ENCODE results near the gene NANOS2. TPM values are rescaled to one million over a fixed set of nuclear protein-coding genes. Genes with fewer than 3 reads are reported as not detected.

NANOS2 gene
- total RNA-seq, 2 donors from 2014 or later: not detected

DNA sequence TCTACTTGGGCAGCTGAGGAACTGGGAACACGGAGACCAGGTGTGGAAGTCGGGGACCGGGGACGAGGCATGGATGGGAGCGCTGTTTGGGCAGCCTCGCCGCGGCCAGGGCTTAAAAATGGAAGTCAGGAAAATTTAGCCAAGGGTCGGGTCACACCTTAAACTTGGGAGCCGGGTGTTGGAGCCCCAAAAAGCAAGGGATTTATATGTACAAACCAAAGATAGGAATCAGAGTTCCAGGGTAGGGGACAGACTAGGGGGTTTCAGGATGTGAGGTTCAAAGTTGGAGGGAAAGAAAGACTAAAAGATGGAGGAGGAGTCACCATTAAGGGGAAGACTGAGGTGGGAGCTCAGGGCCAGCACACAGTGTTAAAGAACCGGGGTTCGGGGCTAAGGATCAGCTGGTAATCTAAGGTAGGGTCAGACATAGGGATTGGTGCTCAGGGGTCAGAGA is 49.9 kb downstream of the NANOS2 start:
- no peaks in the 10 kb centered on the region for H3K9me3 ChIP-seq
- intact Hi-C loops (cut with DNase I): no loop called here
- no peaks in the 10 kb centered on the region for H3K27me3 ChIP-seq
- peaks cover 6% of the 10 kb centered on the region for H3K4me1 ChIP-seq
- DNase-seq: no peak
- TF ChIP-seq, protein P1, sequence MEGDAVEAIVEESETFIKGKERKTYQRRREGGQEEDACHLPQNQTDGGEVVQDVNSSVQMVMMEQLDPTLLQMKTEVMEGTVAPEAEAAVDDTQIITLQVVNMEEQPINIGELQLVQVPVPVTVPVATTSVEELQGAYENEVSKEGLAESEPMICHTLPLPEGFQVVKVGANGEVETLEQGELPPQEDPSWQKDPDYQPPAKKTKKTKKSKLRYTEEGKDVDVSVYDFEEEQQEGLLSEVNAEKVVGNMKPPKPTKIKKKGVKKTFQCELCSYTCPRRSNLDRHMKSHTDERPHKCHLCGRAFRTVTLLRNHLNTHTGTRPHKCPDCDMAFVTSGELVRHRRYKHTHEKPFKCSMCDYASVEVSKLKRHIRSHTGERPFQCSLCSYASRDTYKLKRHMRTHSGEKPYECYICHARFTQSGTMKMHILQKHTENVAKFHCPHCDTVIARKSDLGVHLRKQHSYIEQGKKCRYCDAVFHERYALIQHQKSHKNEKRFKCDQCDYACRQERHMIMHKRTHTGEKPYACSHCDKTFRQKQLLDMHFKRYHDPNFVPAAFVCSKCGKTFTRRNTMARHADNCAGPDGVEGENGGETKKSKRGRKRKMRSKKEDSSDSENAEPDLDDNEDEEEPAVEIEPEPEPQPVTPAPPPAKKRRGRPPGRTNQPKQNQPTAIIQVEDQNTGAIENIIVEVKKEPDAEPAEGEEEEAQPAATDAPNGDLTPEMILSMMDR (IDR thresholded peaks at IDR 0.05): no peak
- no peaks in the 10 kb centered on the region for H3K36me3 ChIP-seq
- peak overlapping the region; percentile 77 for H3K4me3 ChIP-seq
- H3K27ac ChIP-seq: peak overlapping the region; percentile 61
- peak overlapping the region; percentile 64 to 83 for H3K9ac ChIP-seq (ENCODE audit: low read depth in 2 of 2, low read length in 2 of 2)

GRCh38 chr19:45863840-45864628 is 50.5 kb downstream of the NANOS2 start, which contains the start of gene FOXA3:
Gene FOXA3 (plus strand): TSS chr19:45864326. CDS start chr19:45864457, 131 bp downstream.
- Histone ChIP-seq H3K9me3 (no peaks in the 10 kb centered on the region), H3K27ac (peak within 1 kb of the TSS; percentile 61), H3K4me3 (peak within 1 kb of the TSS; percentile 77), H3K4me1 (peaks cover 6% of the 10 kb centered on the region), H3K9ac (ENCODE audit: low read depth in 2 of 2, low read length in 2 of 2) (peak within 1 kb of the TSS; percentile 64 to 96), H3K27me3 (no peaks in the 10 kb centered on the region), H3K36me3 (no peaks in the 10 kb centered on the region)
- TF ChIP-seq, protein P1 (IDR thresholded peaks at IDR 0.05): peak; percentile 76
- peak; percentile 80 for DNase-seq
- intact Hi-C loops (cut with DNase I): loop anchor here (1.0 kb wide), 1 partner anchor 19 kb away; no protein-coding TSS in a partner anchor

- peak overlapping the region in 1 of 2 donors; percentile 96 for H3K9ac ChIP-seq (ENCODE audit: low read depth in 2 of 2, low read length in 2 of 2)
- intact Hi-C loops (cut with DNase I): loop anchor here (1.0 kb wide), 1 partner anchor 20 kb away; no protein-coding TSS in a partner anchor
- TF ChIP-seq, protein P1 (IDR thresholded peaks at IDR 0.05): no peak
Measured at GRCh38 chr19:45863335-45863839, 51.2 kb downstream of the NANOS2 start.

More at GRCh38 chr19:45863335-45863839, 51.2 kb downstream of the NANOS2 start:
- DNase-seq: no peak
- no peaks in the 10 kb centered on the region for H3K36me3 ChIP-seq
- H3K9me3 ChIP-seq: no peaks in the 10 kb centered on the region
- H3K27ac ChIP-seq: peak overlapping the region; percentile 55
- no peaks in the 10 kb centered on the region for H3K27me3 ChIP-seq
- H3K4me3 ChIP-seq: peak overlapping the region; percentile 77
- peaks cover 6% of the 10 kb centered on the region for H3K4me1 ChIP-seq

Other genes with a start within 250 kb of the NANOS2 start
- gene GIPR, start 246.6 kb downstream of the NANOS2 start, total RNA-seq: 1 to 10 TPM; 8.3 to 9.5 TPM
- gene SNRPD2, start 222.8 kb downstream of the NANOS2 start, total RNA-seq: 100 to 1,000 TPM; 269 to 484 TPM
- 10 to 100 TPM; 10.7 to 11.2 TPM for gene QPCTL, start 222.1 kb downstream of the NANOS2 start, total RNA-seq
- gene FBXO46, start 183.9 kb downstream of the NANOS2 start, total RNA-seq: 10 to 100 TPM; 28.3 to 28.8 TPM
- not detected for gene MEIOSIN, start 181.3 kb downstream of the NANOS2 start, total RNA-seq
- 10 to 100 TPM; 11.0 to 15.8 TPM for gene SIX5, start 145.5 kb downstream of the NANOS2 start, total RNA-seq
- gene DMPK, start 132.3 kb downstream of the NANOS2 start, total RNA-seq: 10 to 100 TPM; 30.6 to 36.0 TPM
- gene DMWD, start 121.9 kb downstream of the NANOS2 start, total RNA-seq: 10 to 100 TPM; 29.1 to 43.6 TPM
- under 1 TPM in 1 of 2 donors, not detected in 1; 0.12 TPM for gene RSPH6A, start 99.5 kb downstream of the NANOS2 start, total RNA-seq
- gene SYMPK, start 51.6 kb downstream of the NANOS2 start, total RNA-seq: 100 to 1,000 TPM in 1 of 2 donors, 10 to 100 TPM in 1; 55.7 to 101 TPM
- gene FOXA3, start 50.5 kb downstream of the NANOS2 start, total RNA-seq: 10 to 100 TPM; 48.5 to 55.9 TPM
- gene IRF2BP1, start 28.6 kb downstream of the NANOS2 start, total RNA-seq: 10 to 100 TPM; 20.3 to 29.7 TPM
- 1 to 10 TPM; 8.9 to 9.0 TPM for gene MYPOP, start 12.2 kb downstream of the NANOS2 start, total RNA-seq
- gene NOVA2, start 59.1 kb upstream of the NANOS2 start, total RNA-seq: 1 to 10 TPM in 1 of 2 donors, under 1 TPM in 1; 0.72 to 1.1 TPM
- gene CCDC61, start 80.7 kb upstream of the NANOS2 start, total RNA-seq: 10 to 100 TPM; 14.4 to 32.2 TPM
- gene PGLYRP1, start 108.3 kb upstream of the NANOS2 start, total RNA-seq: not detected
- gene IGFL4, start 126.2 kb upstream of the NANOS2 start, total RNA-seq: not detected
- not detected for gene IGFL3, start 209.9 kb upstream of the NANOS2 start, total RNA-seq
- gene IGFL2, start 233.5 kb upstream of the NANOS2 start, total RNA-seq: 1 to 10 TPM in 1 of 2 donors, not detected in 1; 2.5 TPM

Data from colonic mucosa (tissue), 4 donors.